ENCODE results near the gene DPYD.

DNA sequence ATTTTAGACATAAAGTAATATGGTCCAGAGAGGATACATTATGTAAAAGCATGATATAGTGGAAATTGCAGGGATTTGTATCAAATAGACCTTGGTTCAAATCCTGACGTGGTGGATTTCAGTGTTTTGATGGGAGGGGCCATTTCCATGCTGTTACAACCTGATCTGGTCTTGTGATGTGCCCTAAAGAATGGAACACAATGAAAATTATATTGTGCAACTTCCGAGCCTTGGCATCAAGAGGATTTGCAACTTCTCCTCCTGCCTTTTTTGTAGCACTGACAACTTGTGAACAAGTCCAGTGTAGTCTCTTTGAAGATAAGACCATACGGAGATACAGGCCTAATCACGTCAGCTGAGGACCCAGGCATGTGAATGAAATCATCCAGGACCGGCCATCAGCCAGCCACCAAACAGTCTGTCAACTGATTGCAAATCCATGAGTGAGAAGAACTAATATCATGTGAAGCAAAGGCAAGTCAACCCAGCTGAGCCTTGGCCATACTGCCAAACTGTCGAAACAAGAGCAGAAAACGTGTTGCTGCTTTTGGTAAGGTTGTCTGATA, 412.1 kb downstream of the DPYD start:
- TF ChIP-seq, protein P1, sequence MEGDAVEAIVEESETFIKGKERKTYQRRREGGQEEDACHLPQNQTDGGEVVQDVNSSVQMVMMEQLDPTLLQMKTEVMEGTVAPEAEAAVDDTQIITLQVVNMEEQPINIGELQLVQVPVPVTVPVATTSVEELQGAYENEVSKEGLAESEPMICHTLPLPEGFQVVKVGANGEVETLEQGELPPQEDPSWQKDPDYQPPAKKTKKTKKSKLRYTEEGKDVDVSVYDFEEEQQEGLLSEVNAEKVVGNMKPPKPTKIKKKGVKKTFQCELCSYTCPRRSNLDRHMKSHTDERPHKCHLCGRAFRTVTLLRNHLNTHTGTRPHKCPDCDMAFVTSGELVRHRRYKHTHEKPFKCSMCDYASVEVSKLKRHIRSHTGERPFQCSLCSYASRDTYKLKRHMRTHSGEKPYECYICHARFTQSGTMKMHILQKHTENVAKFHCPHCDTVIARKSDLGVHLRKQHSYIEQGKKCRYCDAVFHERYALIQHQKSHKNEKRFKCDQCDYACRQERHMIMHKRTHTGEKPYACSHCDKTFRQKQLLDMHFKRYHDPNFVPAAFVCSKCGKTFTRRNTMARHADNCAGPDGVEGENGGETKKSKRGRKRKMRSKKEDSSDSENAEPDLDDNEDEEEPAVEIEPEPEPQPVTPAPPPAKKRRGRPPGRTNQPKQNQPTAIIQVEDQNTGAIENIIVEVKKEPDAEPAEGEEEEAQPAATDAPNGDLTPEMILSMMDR (conservative IDR thresholded peaks at IDR 0.05; ENCODE audit: low read depth, low read length): no peak
- TF ChIP-seq EZH2phosphoT487 (IDR thresholded peaks at IDR 0.05; ENCODE audit: borderline replicate concordance, low read length) (no peak), EZH2 (IDR thresholded peaks at IDR 0.05; ENCODE audit: low read length, unreplicated experiment) (no peak)

Measured in PC-3 (cell line).